Stimulated activated naive B cell treated with anti-CD40 and anti-IgM and Interleukin-4, amounts not matched to agents 10 μg/mL and 1 μg/mL and 100 μg/mL, for 72 hours (primary cell): ENCODE results near the gene TGFBR2.
"Not testable (repeated sequence)": the region's sequence is repeated elsewhere in the genome, so short reads cannot be mapped to it uniquely, and the experiment has no call there.

Experiments
- ATAC-seq, 2 donors: fragments of 150-1000 bp; cut with Tn5 transposase; replicated peaks; 2 replicates each; pipeline ENCODE4 v1.10.0; 2021; ENCODE audit warnings: moderate library complexity in 1 of 2
- DNase-seq: peaks from one replicate; pipeline ENCODE4 v3.0.0; 2021
- H3K27ac Mint-ChIP-seq: one replicate; pipeline ENCODE4 v1.8.0; 2022; ENCODE audit warnings: mild to moderate bottlenecking, mixed read lengths
- H3K27me3 Mint-ChIP-seq, 2 donors: one replicate each; pipeline ENCODE4 v1.8.0; 2022; ENCODE audit warnings: mixed read lengths in 2 of 2
- H3K36me3 Mint-ChIP-seq, 2 donors: one replicate each; pipeline ENCODE4 v1.8.0; 2022; ENCODE audit warnings: mixed read lengths in 2 of 2, mild to moderate bottlenecking in 1 of 2
- H3K4me1 Mint-ChIP-seq, 2 donors: one replicate each; pipeline ENCODE4 v1.8.0; 2022; ENCODE audit warnings: mixed read lengths in 2 of 2, mild to moderate bottlenecking in 1 of 2
- H3K4me3 Mint-ChIP-seq, 2 donors: one replicate each; pipeline ENCODE4 v1.8.0; 2022; ENCODE audit warnings: mild to moderate bottlenecking in 2 of 2, mixed read lengths in 2 of 2, moderate library complexity in 1 of 2
- H3K9me3 Mint-ChIP-seq, 2 donors: one replicate each; pipeline ENCODE4 v1.8.0; 2022; ENCODE audit warnings: mixed read lengths in 2 of 2, mild to moderate bottlenecking in 1 of 2

The TGFBR2 gene

GRCh38 chr3:30666572-30667279, 60.3 kb downstream of the TGFBR2 start:
- Mint-ChIP-seq H3K9me3 (peaks cover 0 to 2% of the 10 kb centered on the region in 2 donors), H3K27me3 (no peaks in the 10 kb centered on the region), H3K27ac (peak overlapping the region; percentile 59), H3K36me3 (peaks cover 42 to 64% of the 10 kb centered on the region in 2 donors), H3K4me3 (no peak overlapping the region), H3K4me1 (peaks cover 42 to 92% of the 10 kb centered on the region in 2 donors)
- DNase-seq (no peak), ATAC-seq (no peak)

- Mint-ChIP-seq H3K27ac (peak overlapping the region; percentile 5), H3K36me3 (peaks cover 45 to 67% of the 10 kb centered on the region in 2 donors), H3K4me1 (peaks cover 43 to 92% of the 10 kb centered on the region in 2 donors), H3K4me3 (peak overlapping the region in 1 of 2 donors; percentile 14), H3K27me3 (no peaks in the 10 kb centered on the region), H3K9me3 (peaks cover 0 to 2% of the 10 kb centered on the region in 2 donors)
- DNase-seq (no peak), ATAC-seq (peak; percentile 55 to 61)
Observed at GRCh38 chr3:30667280-30667651, 60.9 kb downstream of the TGFBR2 start.

- ATAC-seq (no peak), DNase-seq (no peak)
- Mint-ChIP-seq H3K27me3 (no peaks in the 10 kb centered on the region), H3K36me3 (peaks cover 52 to 69% of the 10 kb centered on the region in 2 donors), H3K4me3 (peak overlapping the region in 1 of 2 donors; percentile 31), H3K9me3 (peaks cover 0 to 2% of the 10 kb centered on the region in 2 donors), H3K27ac (peak overlapping the region; percentile 73), H3K4me1 (peaks cover 47 to 92% of the 10 kb centered on the region in 2 donors)
Observed at GRCh38 chr3:30668051-30668609, 61.7 kb downstream of the TGFBR2 start.

GRCh38 chr3:30669360-30669934, 63.0 kb downstream of the TGFBR2 start:
- peak; percentile 44 to 52 for ATAC-seq
- H3K9me3 Mint-ChIP-seq, DNase-seq, H3K27me3 Mint-ChIP-seq: not testable (repeated sequence)
- Mint-ChIP-seq H3K4me3 (peak overlapping the region in 1 of 2 donors; percentile 14), H3K36me3 (peaks cover 48 to 66% of the 10 kb centered on the region in 2 donors), H3K27ac (peak overlapping the region; percentile 70), H3K4me1 (peaks cover 41 to 90% of the 10 kb centered on the region in 2 donors)

GRCh38 chr3:30670292-30670691, 63.9 kb downstream of the TGFBR2 start:
- Mint-ChIP-seq H3K4me1 (peaks cover 45 to 91% of the 10 kb centered on the region in 2 donors), H3K27ac (peak overlapping the region; percentile 70), H3K9me3 (peaks cover 0 to 2% of the 10 kb centered on the region in 2 donors), H3K36me3 (peaks cover 54 to 73% of the 10 kb centered on the region in 2 donors), H3K27me3 (no peaks in the 10 kb centered on the region), H3K4me3 (no peak overlapping the region)
- ATAC-seq (no peak), DNase-seq (no peak)

- peaks cover 66 to 84% of the 10 kb centered on the region in 2 donors for H3K36me3 Mint-ChIP-seq
- peaks cover 52 to 95% of the 10 kb centered on the region in 2 donors for H3K4me1 Mint-ChIP-seq
- ATAC-seq: no peak
- no peak for DNase-seq
- no peak overlapping the region for H3K4me3 Mint-ChIP-seq
- peak overlapping the region; percentile 27 for H3K27ac Mint-ChIP-seq
- no peaks in the 10 kb centered on the region for H3K27me3 Mint-ChIP-seq
- peaks cover 0 to 2% of the 10 kb centered on the region in 2 donors for H3K9me3 Mint-ChIP-seq
Observed at GRCh38 chr3:30671527-30672286, 65.3 kb downstream of the TGFBR2 start.

GRCh38 chr3:30672287-30672735, 65.9 kb downstream of the TGFBR2 start:
- H3K27ac Mint-ChIP-seq: peak overlapping the region; percentile 27
- H3K27me3 Mint-ChIP-seq: no peaks in the 10 kb centered on the region
- DNase-seq (no peak), ATAC-seq (no peak)
- no peak overlapping the region for H3K4me3 Mint-ChIP-seq
- H3K9me3 Mint-ChIP-seq: peaks cover 0 to 2% of the 10 kb centered on the region in 2 donors
- peaks cover 56 to 95% of the 10 kb centered on the region in 2 donors for H3K4me1 Mint-ChIP-seq
- H3K36me3 Mint-ChIP-seq: peaks cover 72 to 88% of the 10 kb centered on the region in 2 donors

GRCh38 chr3:30672959-30673358, 66.6 kb downstream of the TGFBR2 start:
- ATAC-seq: no peak
- peak overlapping the region; percentile 27 for H3K27ac Mint-ChIP-seq
- peaks cover 0 to 2% of the 10 kb centered on the region in 2 donors for H3K9me3 Mint-ChIP-seq
- no peaks in the 10 kb centered on the region for H3K27me3 Mint-ChIP-seq
- peaks cover 75 to 92% of the 10 kb centered on the region in 2 donors for H3K36me3 Mint-ChIP-seq
- no peak overlapping the region for H3K4me3 Mint-ChIP-seq
- H3K4me1 Mint-ChIP-seq: peaks cover 61 to 96% of the 10 kb centered on the region in 2 donors
- DNase-seq: no peak

GRCh38 chr3:30673425-30674341, 67.3 kb downstream of the TGFBR2 start:
- Mint-ChIP-seq H3K4me1 (peaks cover 55 to 96% of the 10 kb centered on the region in 2 donors), H3K4me3 (no peak overlapping the region), H3K27me3 (no peaks in the 10 kb centered on the region), H3K36me3 (peaks cover 73 to 92% of the 10 kb centered on the region in 2 donors), H3K27ac (no peak overlapping the region), H3K9me3 (no peaks in the 10 kb centered on the region)
- DNase-seq (no peak), ATAC-seq (no peak)

GRCh38 chr3:30675006-30675405, 68.6 kb downstream of the TGFBR2 start:
- H3K36me3 Mint-ChIP-seq: peaks cover 68 to 89% of the 10 kb centered on the region in 2 donors
- peaks cover 53 to 94% of the 10 kb centered on the region in 2 donors for H3K4me1 Mint-ChIP-seq

GRCh38 chr3:30675774-30676173, 69.4 kb downstream of the TGFBR2 start:
- ATAC-seq (no peak), DNase-seq (no peak)
- H3K36me3 Mint-ChIP-seq: peaks cover 68 to 89% of the 10 kb centered on the region in 2 donors
- H3K4me3 Mint-ChIP-seq: no peak overlapping the region
- no peaks in the 10 kb centered on the region for H3K27me3 Mint-ChIP-seq
- H3K27ac Mint-ChIP-seq: peak overlapping the region; percentile 77
- H3K9me3 Mint-ChIP-seq: no peaks in the 10 kb centered on the region
- peaks cover 54 to 93% of the 10 kb centered on the region in 2 donors for H3K4me1 Mint-ChIP-seq

More at GRCh38 chr3:30675006-30675405, 68.6 kb downstream of the TGFBR2 start:
- Mint-ChIP-seq H3K9me3 (no peaks in the 10 kb centered on the region), H3K4me3 (no peak overlapping the region), H3K27ac (no peak overlapping the region), H3K27me3 (no peaks in the 10 kb centered on the region)
- ATAC-seq (no peak), DNase-seq (no peak)

GRCh38 chr3:30676424-30677346, 70.3 kb downstream of the TGFBR2 start:
- H3K9me3 Mint-ChIP-seq: no peaks in the 10 kb centered on the region
- ATAC-seq (peak; percentile 60 to 83), DNase-seq (no peak)
- peaks cover 64 to 89% of the 10 kb centered on the region in 2 donors for H3K36me3 Mint-ChIP-seq
- peak overlapping the region; percentile 27 to 48 for H3K4me3 Mint-ChIP-seq
- H3K27ac Mint-ChIP-seq: peak overlapping the region; percentile 74
- H3K4me1 Mint-ChIP-seq: peaks cover 57 to 94% of the 10 kb centered on the region in 2 donors
- no peaks in the 10 kb centered on the region for H3K27me3 Mint-ChIP-seq
